Neural progenitor cell (in vitro differentiated cells): ENCODE results near the gene PHLDB2.

Experiments used
- CTCF ChIP-seq: fragments of 200-600 bp; sonication (generic); IDR thresholded peaks from 2 replicates; pipeline ENCODE4 v1.5.1; 2017; ENCODE audit warnings: antibody characterized with exemption, mild to moderate bottlenecking
- EZH2 ChIP-seq: fragments of 200-600 bp; sonication (generic); IDR thresholded peaks from 2 replicates; pipeline ENCODE4 v1.6.1; 2017; ENCODE audit warnings: antibody characterized with exemption, mild to moderate bottlenecking, moderate library complexity
- EZH2phosphoT487 ChIP-seq: fragments of 200-600 bp; sonication (generic); IDR thresholded peaks from 2 replicates; pipeline ENCODE4 v1.6.1; 2017; ENCODE audit warnings: antibody characterized with exemption

GRCh38 chr3:111846717-111847116 lies 12.3 kb upstream of the PHLDB2 start:
- no peak for TF ChIP-seq CTCF
- TF ChIP-seq EZH2, result no peak
- TF ChIP-seq EZH2phosphoT487, result no peak
